Fibroblast of gingiva (primary cell): ENCODE data around the gene MUSTN1.

Source experiments
- DNase-seq: peaks from one replicate; pipeline ENCODE4 v3.0.0-alpha.2; 2011; ENCODE audit warnings: low read depth

The MUSTN1 gene

GRCh38 chr3:52851348-52851747 lies 16.5 kb upstream of the MUSTN1 start:
- peak; percentile 49 for DNase-seq

GRCh38 chr3:52849656-52850055 lies 14.8 kb upstream of the MUSTN1 start:
- no peak for DNase-seq

GRCh38 chr3:52848617-52849016 lies 13.8 kb upstream of the MUSTN1 start:
- peak; percentile 57 for DNase-seq

- no peak for DNase-seq
Measured at GRCh38 chr3:52847726-52848125, 12.9 kb upstream of the MUSTN1 start.

- DNase-seq: no peak
Measured at GRCh38 chr3:52847241-52847640, 12.4 kb upstream of the MUSTN1 start.

GRCh38 chr3:52846432-52846965 lies 11.7 kb upstream of the MUSTN1 start:
- DNase-seq: no peak

- no peak for DNase-seq
Measured at GRCh38 chr3:52845691-52846431, 11.0 kb upstream of the MUSTN1 start.

GRCh38 chr3:52845157-52845556 lies 10.3 kb upstream of the MUSTN1 start:
- DNase-seq: peak; percentile 74

- DNase-seq: no peak
Measured at GRCh38 chr3:52844290-52844975, 9.6 kb upstream of the MUSTN1 start.

GRCh38 chr3:52843881-52844280 lies 9.1 kb upstream of the MUSTN1 start:
- no peak for DNase-seq

- DNase-seq: no peak
Measured at GRCh38 chr3:52843108-52843865, 8.5 kb upstream of the MUSTN1 start.

- DNase-seq: no peak
Measured at GRCh38 chr3:52842424-52842823, 7.6 kb upstream of the MUSTN1 start.

GRCh38 chr3:52841981-52842340 lies 7.1 kb upstream of the MUSTN1 start:
- no peak for DNase-seq

- DNase-seq: no peak
Measured at GRCh38 chr3:52841211-52841980, 6.6 kb upstream of the MUSTN1 start.

- DNase-seq: no peak
Measured at GRCh38 chr3:52839892-52840545, 5.2 kb upstream of the MUSTN1 start.

GRCh38 chr3:52839268-52839575 lies 4.4 kb upstream of the MUSTN1 start:
- no peak for DNase-seq

GRCh38 chr3:52838561-52839267 lies 3.9 kb upstream of the MUSTN1 start:
- DNase-seq: no peak

- no peak for DNase-seq
Measured at GRCh38 chr3:52836986-52837385, 2.2 kb upstream of the MUSTN1 start.

GRCh38 chr3:52836471-52836845 lies 1.6 kb upstream of the MUSTN1 start:
- DNase-seq: no peak

- DNase-seq: no peak
Measured at GRCh38 chr3:52835766-52836470, 1.1 kb upstream of the MUSTN1 start.
